ENCODE measurements around the gene KIRREL3.
"Not testable (repeated sequence)": the region's sequence is repeated elsewhere in the genome, so short reads cannot be mapped to it uniquely, and the experiment has no call there.

The KIRREL3 gene

GRCh38 chr11:126963603-126964363 lies 36.8 kb downstream of the KIRREL3 start:
- ChIA-PET POLR2A (no interaction called here), CTCF (interaction anchor here (0.9 to 1.3 kb wide), 2 partner anchors 16 to 318 kb away, joined by 3 read pairs; no protein-coding TSS in a partner anchor)
- no peak overlapping the region for H3K4me3 ChIP-seq (ENCODE audit: low read depth, low read length)
- no peak for TF ChIP-seq CTCF (IDR thresholded peaks at IDR 0.05; ENCODE audit: insufficient read depth, low read length, missing control alignments)
- peak; percentile 16 for DNase-seq (ENCODE audit: low read depth, low spot score)

- DNase-seq (ENCODE audit: low read depth, low spot score): no peak
- POLR2A ChIA-PET: no interaction called here
- H3K4me3 ChIP-seq (ENCODE audit: low read depth, low read length): no peak overlapping the region
- CTCF ChIA-PET: interaction anchor here (1.6 kb wide), 1 partner anchor 247 kb away, joined by 4 read pairs; no protein-coding TSS in a partner anchor
- no peak for TF ChIP-seq CTCF (IDR thresholded peaks at IDR 0.05; ENCODE audit: insufficient read depth, low read length, missing control alignments)
Measured at GRCh38 chr11:126963115-126963514, 37.5 kb downstream of the KIRREL3 start.

GRCh38 chr11:126959700-126960099 lies 40.9 kb downstream of the KIRREL3 start:
- H3K4me3 ChIP-seq (ENCODE audit: low read depth, low read length): no peak overlapping the region
- no peak for DNase-seq (ENCODE audit: low read depth, low spot score)
- ChIA-PET POLR2A (no interaction called here), CTCF (no interaction called here)
- no peak for TF ChIP-seq CTCF (IDR thresholded peaks at IDR 0.05; ENCODE audit: insufficient read depth, low read length, missing control alignments)

- ChIA-PET CTCF (interaction anchor here (1.2 kb wide), 1 partner anchor 33 kb away, joined by 3 read pairs; no protein-coding TSS in a partner anchor), POLR2A (no interaction called here)
- H3K4me3 ChIP-seq (ENCODE audit: low read depth, low read length): no peak overlapping the region
- no peak for TF ChIP-seq CTCF (IDR thresholded peaks at IDR 0.05; ENCODE audit: insufficient read depth, low read length, missing control alignments)
- DNase-seq (ENCODE audit: low read depth, low spot score): no peak
Measured at GRCh38 chr11:126956635-126957034, 43.9 kb downstream of the KIRREL3 start.

- CTCF ChIA-PET: interaction anchor here (0.6 to 0.8 kb wide), 2 partner anchors 16 to 20 kb away, joined by 3 read pairs; no protein-coding TSS in a partner anchor
- POLR2A ChIA-PET; H3K4me3 ChIP-seq (ENCODE audit: low read depth, low read length); DNase-seq (ENCODE audit: low read depth, low spot score): not testable (repeated sequence)
Measured at GRCh38 chr11:126952533-126952932, 48.0 kb downstream of the KIRREL3 start.

GRCh38 chr11:126951465-126951864 lies 49.1 kb downstream of the KIRREL3 start:
- no peak for DNase-seq (ENCODE audit: low read depth, low spot score)
- no peak for TF ChIP-seq CTCF (IDR thresholded peaks at IDR 0.05; ENCODE audit: insufficient read depth, low read length, missing control alignments)
- CTCF ChIA-PET: interaction anchor here (0.8 kb wide), 1 partner anchor 17 kb away, joined by 3 read pairs; no protein-coding TSS in a partner anchor
- POLR2A ChIA-PET: no interaction called here
- no peak overlapping the region for H3K4me3 ChIP-seq (ENCODE audit: low read depth, low read length)
